ENCODE measurements around the gene NAP1L2.
"Not testable (repeated sequence)": the region's sequence is repeated elsewhere in the genome, so short reads cannot be mapped to it uniquely, and the experiment has no call there.

NAP1L2 gene, protein sequence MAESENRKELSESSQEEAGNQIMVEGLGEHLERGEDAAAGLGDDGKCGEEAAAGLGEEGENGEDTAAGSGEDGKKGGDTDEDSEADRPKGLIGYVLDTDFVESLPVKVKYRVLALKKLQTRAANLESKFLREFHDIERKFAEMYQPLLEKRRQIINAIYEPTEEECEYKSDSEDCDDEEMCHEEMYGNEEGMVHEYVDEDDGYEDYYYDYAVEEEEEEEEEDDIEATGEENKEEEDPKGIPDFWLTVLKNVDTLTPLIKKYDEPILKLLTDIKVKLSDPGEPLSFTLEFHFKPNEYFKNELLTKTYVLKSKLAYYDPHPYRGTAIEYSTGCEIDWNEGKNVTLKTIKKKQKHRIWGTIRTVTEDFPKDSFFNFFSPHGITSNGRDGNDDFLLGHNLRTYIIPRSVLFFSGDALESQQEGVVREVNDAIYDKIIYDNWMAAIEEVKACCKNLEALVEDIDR

DNA sequence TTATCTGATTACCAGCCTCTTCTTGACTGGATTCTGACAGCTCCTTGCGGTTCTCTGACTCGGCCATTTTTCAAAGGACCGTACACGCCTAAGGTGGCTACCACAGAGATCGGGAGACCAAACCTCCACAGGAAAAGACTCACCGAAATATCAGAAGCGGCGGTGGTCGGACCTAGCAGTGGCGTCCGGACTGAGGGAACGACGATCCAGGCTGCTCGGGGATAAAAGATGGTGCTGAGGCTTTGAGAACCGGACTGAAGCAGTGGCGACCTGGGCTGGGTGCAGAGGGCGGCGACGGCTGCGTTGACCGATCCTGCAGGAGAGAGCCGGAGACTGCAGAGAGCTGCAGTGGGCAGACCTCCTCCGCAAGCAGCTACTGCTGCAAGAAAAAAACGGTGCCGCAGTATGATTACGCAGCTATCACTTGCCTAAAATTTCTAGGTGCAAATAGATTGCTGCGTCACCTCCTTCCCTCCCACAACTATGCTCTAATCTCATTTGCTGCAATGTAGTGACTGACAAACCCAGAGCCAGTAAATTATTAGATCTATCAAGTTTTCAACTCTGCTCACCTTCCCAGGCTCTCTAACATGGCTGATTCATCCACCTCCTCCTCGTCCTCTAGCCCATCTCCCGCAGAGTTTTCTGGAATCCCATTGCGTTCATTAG lies at the start of gene NAP1L2:
Gene NAP1L2, minus strand, starts transcription at position 426 of the 669 bp plus-strand sequence. Its CDS starts 359 bp downstream, at position 67.
- peak; percentile 12 for DNase-seq

DNA sequence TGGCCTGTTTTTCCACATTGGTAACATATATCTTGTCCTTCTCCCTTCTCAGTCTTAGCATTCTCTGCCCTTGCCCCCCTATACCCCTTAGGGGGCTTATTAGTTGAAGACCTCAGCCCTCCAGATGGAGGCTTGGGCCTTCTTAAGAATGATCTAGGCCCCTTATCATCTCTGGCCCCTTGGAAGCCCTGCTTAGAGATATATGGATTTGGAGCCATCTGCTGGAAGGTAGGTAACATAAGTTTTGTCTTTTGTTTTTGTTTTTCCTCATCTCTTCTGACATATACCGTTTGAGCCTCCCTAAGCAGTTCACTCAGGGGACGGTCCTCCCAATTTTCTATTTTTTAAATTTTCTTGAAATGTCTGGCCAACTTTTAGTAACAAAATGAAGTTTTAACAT lies 48.3 kb upstream of the NAP1L2 start:
- DNase-seq: no peak

DNA sequence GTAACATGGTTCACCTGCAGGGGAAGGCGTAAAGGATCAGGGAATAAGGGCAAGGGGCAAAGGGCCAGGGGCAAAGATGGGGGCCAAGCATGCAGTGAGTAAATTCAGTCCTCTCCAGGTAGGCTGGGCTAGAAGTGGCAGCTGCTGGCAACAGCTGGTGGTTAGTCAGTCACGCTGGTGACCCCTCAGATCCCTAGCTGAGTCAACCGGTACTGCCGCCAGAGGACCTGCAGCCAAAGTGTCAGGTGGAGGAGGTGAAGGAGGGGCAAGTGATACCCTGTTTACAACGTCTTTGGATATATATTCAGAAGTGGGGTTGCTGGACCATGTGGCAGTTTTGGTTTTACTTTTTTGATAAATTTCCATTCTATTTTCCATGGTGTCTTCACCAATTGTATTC lies 24.6 kb upstream of the NAP1L2 start:
- DNase-seq: no peak

DNA sequence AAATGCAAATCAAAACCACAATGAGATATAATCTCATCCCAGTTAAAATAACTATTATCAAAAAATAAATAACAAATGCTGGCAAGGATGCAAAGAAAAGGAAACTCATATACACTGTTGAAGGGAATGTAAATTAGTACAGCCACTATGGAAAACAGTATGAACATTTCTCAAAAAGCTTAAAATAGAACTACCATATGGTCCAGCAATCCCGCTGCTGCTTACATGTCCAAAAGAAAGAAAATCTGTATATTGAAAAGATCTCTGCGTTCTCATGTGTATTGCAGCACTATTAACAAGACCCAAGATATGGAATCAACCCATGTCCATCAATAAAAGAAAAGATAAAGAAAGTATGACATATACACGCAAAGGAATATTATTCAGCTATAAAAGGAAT lies 3.0 kb upstream of the NAP1L2 start:
- no peak for DNase-seq

DNA sequence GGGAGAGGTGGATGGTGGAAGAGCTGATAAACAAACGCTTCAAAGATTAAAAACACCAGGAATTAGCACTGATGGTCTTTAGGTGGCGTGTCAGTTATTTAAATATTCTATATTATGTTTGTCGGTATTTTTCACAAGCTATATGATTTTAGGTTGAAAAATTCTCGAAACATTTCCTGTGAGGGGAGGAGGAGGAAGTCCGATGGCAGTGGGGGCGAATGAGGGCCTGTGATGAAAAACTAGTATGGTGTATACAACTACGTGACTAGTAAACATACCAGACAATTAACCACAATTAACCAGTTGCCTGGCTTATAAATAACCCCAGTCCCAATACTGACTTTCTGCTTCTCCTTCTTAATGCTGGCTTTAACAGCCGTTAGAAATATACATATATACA lies 595 bp upstream of the NAP1L2 start:
- no peak for DNase-seq

DNA sequence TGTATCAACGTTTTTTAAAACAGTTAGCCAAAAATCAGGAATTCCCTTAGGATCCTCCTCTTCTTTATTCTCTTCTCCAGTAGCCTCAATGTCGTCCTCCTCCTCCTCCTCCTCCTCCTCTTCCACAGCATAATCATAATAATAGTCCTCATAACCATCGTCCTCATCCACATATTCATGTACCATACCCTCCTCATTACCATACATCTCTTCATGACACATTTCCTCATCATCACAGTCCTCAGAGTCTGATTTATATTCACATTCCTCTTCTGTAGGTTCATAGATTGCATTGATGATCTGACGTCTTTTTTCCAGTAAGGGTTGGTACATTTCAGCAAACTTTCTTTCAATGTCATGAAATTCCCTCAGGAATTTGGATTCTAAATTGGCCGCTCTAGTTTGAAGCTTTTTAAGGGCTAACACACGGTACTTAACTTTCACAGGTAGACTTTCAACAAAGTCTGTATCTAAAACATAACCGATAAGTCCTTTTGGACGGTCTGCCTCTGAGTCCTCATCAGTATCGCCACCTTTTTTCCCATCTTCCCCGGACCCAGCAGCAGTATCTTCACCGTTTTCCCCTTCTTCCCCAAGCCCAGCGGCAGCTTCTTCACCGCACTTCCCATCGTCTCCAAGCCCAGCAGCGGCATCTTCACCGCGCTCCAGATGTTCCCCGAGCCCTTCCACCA lies 771 bp downstream of the NAP1L2 start:
- no peak for DNase-seq

DNA sequence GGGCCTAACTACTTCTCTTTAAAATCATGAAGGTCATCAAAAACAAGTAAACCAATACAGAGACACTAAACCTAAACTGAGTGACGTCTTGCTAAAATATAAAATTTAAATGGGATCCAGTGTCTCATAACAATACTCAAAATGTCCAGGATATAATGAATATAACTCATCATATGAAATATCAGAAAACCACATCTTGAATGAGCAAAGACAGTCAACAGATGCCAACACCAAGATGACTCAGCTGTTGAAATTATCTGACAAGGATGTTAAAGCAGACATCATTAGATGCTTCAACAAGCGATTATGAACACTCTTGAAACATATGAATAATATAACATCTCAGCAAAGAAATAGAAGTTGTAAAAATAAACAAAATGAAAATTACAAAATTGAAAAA lies 8.3 kb downstream of the NAP1L2 start:
- no peak for DNase-seq

DNA sequence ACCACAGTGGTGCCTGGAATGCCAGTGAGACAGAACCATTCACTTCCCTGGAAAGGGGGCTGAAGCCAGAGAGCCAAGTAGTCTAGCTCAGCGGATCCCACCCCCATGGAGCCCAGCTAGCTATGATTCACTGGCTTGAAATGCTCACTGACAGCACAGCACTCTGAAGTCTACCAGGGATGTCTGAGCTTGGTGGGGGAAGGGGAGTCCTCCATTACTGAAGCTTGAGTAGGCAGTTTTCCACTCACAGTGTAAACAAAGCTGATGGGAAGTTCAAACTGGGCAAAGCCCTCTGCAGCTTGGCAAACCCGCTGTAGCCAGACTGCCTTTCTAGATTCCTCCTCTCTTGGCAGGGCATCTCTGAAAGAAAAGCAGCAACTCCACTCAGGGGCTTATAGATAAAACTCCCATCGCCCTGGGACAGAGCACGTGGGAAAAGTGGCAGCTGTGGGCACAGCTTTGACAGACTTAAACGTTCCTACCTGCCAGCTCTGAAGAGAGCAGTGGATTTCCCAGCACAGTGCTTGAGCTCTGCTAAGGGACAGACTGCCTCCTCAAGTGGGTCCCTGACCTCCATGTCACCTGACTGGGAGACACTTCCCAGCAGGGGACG lies 32.0 kb downstream of the NAP1L2 start:
- no peak for DNase-seq

DNA sequence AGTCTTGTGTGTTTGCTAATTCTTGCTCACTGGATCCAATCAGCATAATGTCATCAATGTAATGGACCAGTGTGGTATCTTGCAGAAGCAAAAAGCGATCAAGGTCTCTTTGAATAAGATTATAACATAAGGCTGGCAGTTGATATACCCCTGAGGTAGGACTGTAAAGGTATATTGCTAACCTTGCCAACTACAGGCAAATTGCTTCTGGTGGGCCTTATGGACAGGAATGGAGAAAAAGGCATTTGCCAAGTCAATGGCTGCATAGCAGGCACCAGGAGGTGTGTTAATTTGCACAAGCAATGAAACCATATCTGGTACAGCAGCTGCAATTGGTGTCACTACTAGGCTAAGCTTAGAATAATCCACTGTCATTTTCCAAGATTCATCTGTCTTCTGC lies 45.7 kb downstream of the NAP1L2 start:
- not testable (repeated sequence) for DNase-seq
